A549 treated with DMSO at 1 μM for 4 hours (cell line): ENCODE results near the gene SLC45A3. TPM values are rescaled to one million over a fixed set of nuclear protein-coding genes. Genes with fewer than 3 reads are reported as not detected.

Source experiments
- total RNA-seq: library from RNA; stranded (reverse); fragments of 200-300 nt; extraction: Qiagen RNA extraction; gene quantifications from 5 replicates; pipeline ENCODE4 v1.2.3, GENCODE V29; 2022; ENCODE audit warnings: low read depth

The SLC45A3 gene, protein sequence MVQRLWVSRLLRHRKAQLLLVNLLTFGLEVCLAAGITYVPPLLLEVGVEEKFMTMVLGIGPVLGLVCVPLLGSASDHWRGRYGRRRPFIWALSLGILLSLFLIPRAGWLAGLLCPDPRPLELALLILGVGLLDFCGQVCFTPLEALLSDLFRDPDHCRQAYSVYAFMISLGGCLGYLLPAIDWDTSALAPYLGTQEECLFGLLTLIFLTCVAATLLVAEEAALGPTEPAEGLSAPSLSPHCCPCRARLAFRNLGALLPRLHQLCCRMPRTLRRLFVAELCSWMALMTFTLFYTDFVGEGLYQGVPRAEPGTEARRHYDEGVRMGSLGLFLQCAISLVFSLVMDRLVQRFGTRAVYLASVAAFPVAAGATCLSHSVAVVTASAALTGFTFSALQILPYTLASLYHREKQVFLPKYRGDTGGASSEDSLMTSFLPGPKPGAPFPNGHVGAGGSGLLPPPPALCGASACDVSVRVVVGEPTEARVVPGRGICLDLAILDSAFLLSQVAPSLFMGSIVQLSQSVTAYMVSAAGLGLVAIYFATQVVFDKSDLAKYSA
- 5.5 to 7.2 TPM (median 6.7 TPM) in 5 replicates for total RNA-seq

DNA sequence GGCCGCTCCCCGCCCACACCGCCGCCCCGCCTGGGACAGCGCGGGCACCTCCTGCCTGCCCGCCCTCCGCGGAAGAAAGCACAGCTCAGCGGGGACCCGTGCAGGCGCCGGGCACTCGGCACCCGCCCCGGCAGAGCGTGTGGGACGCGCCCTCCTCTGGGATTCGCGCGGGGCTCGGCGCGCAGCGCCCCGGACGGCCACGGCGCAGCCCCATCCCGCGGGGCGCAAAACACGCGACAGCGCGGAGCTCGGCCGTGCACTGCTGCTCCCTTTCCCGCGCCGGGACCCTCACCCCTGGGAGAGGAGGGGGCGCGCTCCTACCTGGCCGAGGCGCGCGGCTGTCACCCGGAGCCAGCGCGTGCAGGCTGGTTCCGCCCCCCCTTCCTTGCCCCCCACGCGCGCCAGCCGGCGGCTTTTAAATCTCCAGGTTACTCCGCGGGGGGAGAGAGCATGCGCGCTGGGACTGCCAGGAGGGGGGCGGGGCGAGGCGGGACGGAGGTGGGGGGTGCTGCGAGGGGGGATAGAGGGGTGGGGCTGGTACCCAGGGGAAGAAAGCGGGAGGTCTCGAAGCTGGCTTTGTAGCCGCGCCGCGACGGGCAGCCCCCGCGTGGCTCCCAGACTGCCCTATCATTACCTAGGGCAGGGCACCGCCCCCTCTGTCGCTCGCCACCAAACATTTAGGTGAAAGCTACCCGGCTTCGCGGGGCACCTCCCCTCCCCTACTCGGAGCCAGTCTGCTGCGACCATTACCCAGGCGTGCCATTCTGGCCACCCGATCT, at the start of gene SLC45A3:
Gene SLC45A3, minus strand, starts transcription at position 437 of the 779 bp plus-strand sequence. CDS start 15,853 bp downstream, outside the sequence.

DNA sequence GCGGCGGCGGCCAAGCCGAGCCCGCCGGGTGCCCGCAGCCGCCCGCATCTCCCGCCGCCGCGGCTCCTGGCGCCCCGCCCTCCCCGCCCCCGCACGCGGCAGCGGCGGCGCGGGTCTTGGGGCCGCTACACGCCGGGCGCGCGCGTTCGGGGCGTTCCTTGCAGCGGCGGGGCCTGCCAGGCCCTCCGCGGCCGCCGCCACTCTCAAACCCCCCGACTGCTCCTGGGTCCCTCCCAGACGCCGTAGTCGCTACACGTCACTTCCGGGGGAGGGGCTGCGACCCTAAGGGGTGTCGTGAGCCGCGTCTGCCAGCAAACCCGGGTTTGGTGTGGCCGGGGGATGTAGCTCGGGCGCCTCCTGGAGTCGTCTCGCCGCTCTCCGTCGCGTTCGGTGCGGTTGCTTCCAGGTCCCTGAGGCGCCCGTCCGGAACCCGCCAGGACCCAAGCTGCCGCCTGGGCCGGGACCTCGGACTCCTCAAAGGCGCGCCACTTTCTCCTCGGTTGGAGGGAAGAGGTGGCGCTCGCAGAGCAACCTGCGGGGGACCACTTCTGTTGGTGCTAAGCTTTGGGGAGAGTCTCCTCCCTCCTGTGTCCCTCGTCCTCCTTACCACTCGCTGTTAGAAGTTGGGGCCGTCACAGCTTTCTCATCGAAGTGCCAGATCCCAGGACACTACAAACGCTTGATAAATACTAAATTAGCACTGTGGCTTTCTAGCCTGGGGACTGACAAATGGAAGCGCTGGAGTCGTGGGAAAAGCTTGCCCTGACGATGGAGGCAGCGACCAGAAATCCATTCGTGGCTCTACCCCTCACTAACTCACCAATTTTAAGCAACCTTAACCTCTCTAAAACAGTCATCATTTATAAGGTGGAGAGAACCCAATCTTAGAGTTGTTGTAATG, 48.3 kb downstream of the SLC45A3 start, which contains the start of gene ELK4:
Gene ELK4, minus strand, starts transcription at position 244 of the 901 bp plus-strand sequence. CDS start 8,129 bp downstream, outside the sequence.

Other genes with a start within 250 kb of the SLC45A3 start
- 0.03 to 0.07 TPM in 2 of 5 replicates, not detected in the others for gene BLACAT1, start 224.5 kb downstream of the SLC45A3 start, total RNA-seq
- gene CDK18, start 175.8 kb downstream of the SLC45A3 start, total RNA-seq = 0.66 to 1.3 TPM (median 1.1 TPM) in 5 replicates
- gene ELK4, start 48.5 kb downstream of the SLC45A3 start, total RNA-seq = 6.4 to 9.5 TPM (median 8.6 TPM) in 5 replicates
- gene NUCKS1, start 69.7 kb upstream of the SLC45A3 start, total RNA-seq = 94.8 to 158 TPM (median 127 TPM) in 5 replicates
- 12.5 to 13.6 TPM (median 13.0 TPM) in 5 replicates for gene RAB29, start 95.0 kb upstream of the SLC45A3 start, total RNA-seq
- 25.2 to 28.8 TPM (median 27.3 TPM) in 5 replicates for gene SLC41A1, start 132.7 kb upstream of the SLC45A3 start, total RNA-seq
- gene PM20D1, start 169.6 kb upstream of the SLC45A3 start, total RNA-seq = not detected in 5 replicates